ENCODE measurements around the gene TNFSF9.
"Not testable (repeated sequence)": the region's sequence is repeated elsewhere in the genome, so short reads cannot be mapped to it uniquely, and the experiment has no call there.

The TNFSF9 gene

GRCh38 chr19:6508028-6508771 lies 22.6 kb upstream of the TNFSF9 start:
- not testable (repeated sequence) for DNase-seq (ENCODE audit: low read depth)

GRCh38 chr19:6509118-6509971 lies 21.5 kb upstream of the TNFSF9 start:
- no peak for DNase-seq (ENCODE audit: low read depth)

- no peak for DNase-seq (ENCODE audit: low read depth)
These were observed 20.2 kb upstream of the TNFSF9 start for GRCh38 chr19:6510618-6511017.

GRCh38 chr19:6514089-6514488 lies 16.7 kb upstream of the TNFSF9 start:
- DNase-seq (ENCODE audit: low read depth) = no peak

GRCh38 chr19:6514926-6515544 lies 15.8 kb upstream of the TNFSF9 start:
- no peak for DNase-seq (ENCODE audit: low read depth)

GRCh38 chr19:6516018-6516658 lies 14.7 kb upstream of the TNFSF9 start:
- DNase-seq (ENCODE audit: low read depth) = peak; percentile 33

GRCh38 chr19:6516659-6517291 lies 14.1 kb upstream of the TNFSF9 start:
- peak; percentile 86 for DNase-seq (ENCODE audit: low read depth)

GRCh38 chr19:6518145-6518911 lies 12.5 kb upstream of the TNFSF9 start:
- no peak for DNase-seq (ENCODE audit: low read depth)

- no peak for DNase-seq (ENCODE audit: low read depth)
These were observed 11.5 kb upstream of the TNFSF9 start for GRCh38 chr19:6519289-6519688.

- DNase-seq (ENCODE audit: low read depth) = peak; percentile 52
These were observed 8.8 kb upstream of the TNFSF9 start for GRCh38 chr19:6521718-6522646.

GRCh38 chr19:6522712-6523111 lies 8.1 kb upstream of the TNFSF9 start:
- no peak for DNase-seq (ENCODE audit: low read depth)

- no peak for DNase-seq (ENCODE audit: low read depth)
These were observed 6.5 kb upstream of the TNFSF9 start for GRCh38 chr19:6524311-6524710.

- no peak for DNase-seq (ENCODE audit: low read depth)
These were observed 2.8 kb upstream of the TNFSF9 start for GRCh38 chr19:6527893-6528543.

- no peak for DNase-seq (ENCODE audit: low read depth)
These were observed 2.2 kb upstream of the TNFSF9 start for GRCh38 chr19:6528544-6529121.

- no peak for DNase-seq (ENCODE audit: low read depth)
These were observed 1.5 kb upstream of the TNFSF9 start for GRCh38 chr19:6529351-6529750.

- no peak for DNase-seq (ENCODE audit: low read depth)
These were observed 865 bp upstream of the TNFSF9 start for GRCh38 chr19:6529937-6530385.

- no peak for DNase-seq (ENCODE audit: low read depth)
These were observed 533 bp downstream of the TNFSF9 start for GRCh38 chr19:6531163-6531955.

GRCh38 chr19:6531956-6532243 lies 1.1 kb downstream of the TNFSF9 start:
- DNase-seq (ENCODE audit: low read depth) = no peak

Measured in activated T-helper 9 cell treated with anti-CD3 and anti-CD28 coated beads, Interleukin-2, amount 50 U/mL, for 16 hours (primary cell).